ENCODE data around the gene ISYNA1. TPM values are rescaled to one million over a fixed set of nuclear protein-coding genes. Genes with fewer than 3 reads are reported as not detected.
A peak's percentile ranks its signal among the peaks of the same experiment; 100 is the strongest.

ISYNA1 gene
- total RNA-seq: 10 to 100 TPM in 3 of 4 donors, 1 to 10 TPM in 1; 9.8 to 17.0 (median 10.9) TPM
- polyA plus RNA-seq: 1 to 10 TPM; 6.3 to 8.6 (median 8.0) TPM
- long read RNA-seq, donor 1, transcript ISYNA1-201 (11 exons, 2,420 nt): major isoform, 9 of 15 reads
- long read RNA-seq, donor 1, partial matches to known transcripts: 3 of 15 reads
- long read RNA-seq, donor 1, other reads (novel, unspliced or antisense): 1 of 15 reads
- long read RNA-seq, donor 2, transcript ISYNA1-201 (11 exons, 2,420 nt): major isoform, 8 of 15 reads
- long read RNA-seq, donor 2, partial matches to known transcripts: 4 of 15 reads
- long read RNA-seq, donor 2, other reads (novel, unspliced or antisense): 2 of 15 reads

DNA sequence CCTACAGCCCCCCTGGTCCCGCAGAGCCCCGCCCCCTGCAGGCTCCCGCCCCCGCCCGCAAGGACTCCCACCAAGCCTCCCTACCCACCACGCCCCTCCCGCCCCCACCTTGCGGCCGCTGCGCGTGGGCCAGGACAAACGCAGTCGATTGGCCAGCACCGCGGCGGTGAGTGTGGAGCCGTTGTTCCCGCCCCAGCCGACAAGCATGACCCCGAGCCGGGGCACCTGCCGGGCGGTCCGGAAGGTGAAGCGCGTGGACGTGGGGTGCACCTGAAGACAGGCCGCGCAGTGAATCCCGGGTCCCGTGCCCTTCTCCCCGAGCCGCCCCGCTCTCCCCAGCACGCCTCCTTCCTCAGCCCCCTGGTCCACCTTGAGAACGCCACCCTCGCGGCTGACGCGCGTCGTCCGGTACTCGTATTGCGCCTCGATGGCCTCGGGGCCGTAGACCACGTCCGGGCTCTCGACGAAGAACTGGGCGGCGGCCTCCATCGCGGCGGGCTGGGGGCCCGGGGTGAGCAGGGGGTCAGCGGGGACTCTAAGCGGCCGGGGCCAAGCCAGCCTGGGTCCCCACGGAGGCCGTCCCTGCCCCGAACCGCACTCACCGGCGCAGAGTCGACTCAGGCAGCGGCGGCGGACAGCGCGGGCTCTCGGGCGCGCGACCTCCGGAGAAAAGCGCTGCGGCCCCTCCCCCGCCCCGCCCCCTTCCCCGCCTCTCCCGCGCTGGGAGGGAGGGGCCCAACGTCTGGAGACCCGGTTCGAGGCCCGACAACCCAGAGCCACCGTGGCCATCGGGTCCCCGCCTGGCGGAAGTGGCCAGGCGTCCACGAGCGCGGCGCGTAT is at the start of gene ISYNA1:
Gene ISYNA1, minus strand, starts transcription at position 643 of the 840 bp plus-strand sequence. Its CDS starts 154 bp downstream, at position 489.
- ATAC-seq (peak; percentile 19 to 35 (median 21)), DNase-seq (peak; percentile 62 to 76)
- no peaks in the 10 kb centered on the region for H3K9me3 ChIP-seq
- peaks cover 18% of the 10 kb centered on the region for H3K4me1 ChIP-seq
- H3K27me3 ChIP-seq (ENCODE audit: insufficient read depth in 3 of 3, low read length in 2 of 3): peaks cover 0 to 13% (median 6%) of the 10 kb centered on the region in 3 donors
- H3K27ac ChIP-seq: peak within 1 kb of the TSS; percentile 50
- peak within 1 kb of the TSS; percentile 68 for H3K4me3 ChIP-seq
- WGBS, 3 donors: 0 to 1% (median 1%) methylated on average over 55 to 99 of the region's 99 CpGs
- peaks cover 0 to 3% of the 10 kb centered on the region in 2 donors for H3K36me3 ChIP-seq (ENCODE audit: insufficient read depth in 1 of 2, low read depth in 1 of 2)
- intact Hi-C loops (cut with DNase I): no loop called here
- TF ChIP-seq, protein P1, sequence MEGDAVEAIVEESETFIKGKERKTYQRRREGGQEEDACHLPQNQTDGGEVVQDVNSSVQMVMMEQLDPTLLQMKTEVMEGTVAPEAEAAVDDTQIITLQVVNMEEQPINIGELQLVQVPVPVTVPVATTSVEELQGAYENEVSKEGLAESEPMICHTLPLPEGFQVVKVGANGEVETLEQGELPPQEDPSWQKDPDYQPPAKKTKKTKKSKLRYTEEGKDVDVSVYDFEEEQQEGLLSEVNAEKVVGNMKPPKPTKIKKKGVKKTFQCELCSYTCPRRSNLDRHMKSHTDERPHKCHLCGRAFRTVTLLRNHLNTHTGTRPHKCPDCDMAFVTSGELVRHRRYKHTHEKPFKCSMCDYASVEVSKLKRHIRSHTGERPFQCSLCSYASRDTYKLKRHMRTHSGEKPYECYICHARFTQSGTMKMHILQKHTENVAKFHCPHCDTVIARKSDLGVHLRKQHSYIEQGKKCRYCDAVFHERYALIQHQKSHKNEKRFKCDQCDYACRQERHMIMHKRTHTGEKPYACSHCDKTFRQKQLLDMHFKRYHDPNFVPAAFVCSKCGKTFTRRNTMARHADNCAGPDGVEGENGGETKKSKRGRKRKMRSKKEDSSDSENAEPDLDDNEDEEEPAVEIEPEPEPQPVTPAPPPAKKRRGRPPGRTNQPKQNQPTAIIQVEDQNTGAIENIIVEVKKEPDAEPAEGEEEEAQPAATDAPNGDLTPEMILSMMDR (IDR thresholded peaks at IDR 0.05): no peak

DNA sequence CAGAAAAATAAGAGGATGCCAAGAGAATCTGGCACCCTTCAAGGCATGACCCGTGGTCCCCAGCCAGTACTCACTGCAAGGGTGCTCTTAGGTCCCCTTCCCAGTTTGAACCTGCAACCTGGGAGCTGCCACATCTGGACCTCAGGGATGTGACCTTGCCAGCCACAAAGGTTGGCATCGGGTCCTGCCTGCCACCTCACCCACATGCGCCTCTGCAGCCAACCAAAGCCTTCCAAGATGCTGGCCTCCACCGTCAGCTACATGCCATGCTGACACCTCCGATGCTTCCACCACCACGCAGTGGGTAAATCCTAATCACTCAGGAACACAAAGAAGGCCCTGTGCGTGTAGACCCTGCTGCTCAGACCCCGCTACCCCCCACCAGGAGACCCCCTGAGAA is 48.8 kb upstream of the ISYNA1 start:
- Histone ChIP-seq H3K4me3 (no peak overlapping the region), H3K27ac (peak overlapping the region; percentile 31), H3K9me3 (no peaks in the 10 kb centered on the region), H3K36me3 (ENCODE audit: insufficient read depth in 1 of 2, low read depth in 1 of 2) (no peaks in the 10 kb centered on the region), H3K4me1 (peaks cover 85% of the 10 kb centered on the region), H3K27me3 (ENCODE audit: insufficient read depth in 3 of 3, low read length in 2 of 3) (no peaks in the 10 kb centered on the region)
- WGBS, 3 donors: 77 to 80% (median 78%) methylated on average over 8 of the region's 8 CpGs
- no peak for ATAC-seq
- TF ChIP-seq, protein P1 (IDR thresholded peaks at IDR 0.05): no peak
- DNase-seq: no peak
- intact Hi-C loops (cut with DNase I): no loop called here

DNA sequence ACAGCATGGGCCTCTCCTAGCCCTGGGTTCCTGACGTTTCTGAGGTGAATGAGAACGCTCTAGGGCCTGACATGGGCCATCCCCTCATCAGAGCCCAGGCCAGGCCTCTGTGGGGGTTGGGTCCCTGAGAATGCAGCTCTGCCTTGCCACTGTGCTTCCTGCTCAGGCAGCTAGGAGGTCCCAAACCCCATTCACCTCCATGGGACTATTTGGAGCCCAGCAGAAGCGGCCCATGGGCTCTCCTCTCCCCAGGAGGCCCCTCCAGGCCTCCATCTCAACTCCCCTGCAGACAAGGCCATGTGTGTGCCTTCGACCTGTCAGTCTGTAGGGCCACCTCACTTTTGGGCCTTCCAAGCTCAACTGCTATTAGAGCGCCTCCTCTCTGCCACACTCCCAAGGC is 47.1 kb upstream of the ISYNA1 start:
- ATAC-seq: no peak
- Histone ChIP-seq H3K36me3 (ENCODE audit: insufficient read depth in 1 of 2, low read depth in 1 of 2) (no peaks in the 10 kb centered on the region), H3K4me1 (peaks cover 95% of the 10 kb centered on the region), H3K4me3 (no peak overlapping the region), H3K27ac (peak overlapping the region; percentile 48), H3K9me3 (no peaks in the 10 kb centered on the region), H3K27me3 (ENCODE audit: insufficient read depth in 3 of 3, low read length in 2 of 3) (no peaks in the 10 kb centered on the region)
- DNase-seq: no peak
- intact Hi-C loops (cut with DNase I): loop anchor here (5.0 kb wide), 2 partner anchors 32 to 72 kb away; partner anchors contain the start of gene KXD1 (in 1 of the 2)
- TF ChIP-seq, protein P1 (IDR thresholded peaks at IDR 0.05): no peak
- whole genome bisulfite sequencing, 3 donors: 89 to 95% (median 91%) methylated on average over 5 of the region's 5 CpGs

DNA sequence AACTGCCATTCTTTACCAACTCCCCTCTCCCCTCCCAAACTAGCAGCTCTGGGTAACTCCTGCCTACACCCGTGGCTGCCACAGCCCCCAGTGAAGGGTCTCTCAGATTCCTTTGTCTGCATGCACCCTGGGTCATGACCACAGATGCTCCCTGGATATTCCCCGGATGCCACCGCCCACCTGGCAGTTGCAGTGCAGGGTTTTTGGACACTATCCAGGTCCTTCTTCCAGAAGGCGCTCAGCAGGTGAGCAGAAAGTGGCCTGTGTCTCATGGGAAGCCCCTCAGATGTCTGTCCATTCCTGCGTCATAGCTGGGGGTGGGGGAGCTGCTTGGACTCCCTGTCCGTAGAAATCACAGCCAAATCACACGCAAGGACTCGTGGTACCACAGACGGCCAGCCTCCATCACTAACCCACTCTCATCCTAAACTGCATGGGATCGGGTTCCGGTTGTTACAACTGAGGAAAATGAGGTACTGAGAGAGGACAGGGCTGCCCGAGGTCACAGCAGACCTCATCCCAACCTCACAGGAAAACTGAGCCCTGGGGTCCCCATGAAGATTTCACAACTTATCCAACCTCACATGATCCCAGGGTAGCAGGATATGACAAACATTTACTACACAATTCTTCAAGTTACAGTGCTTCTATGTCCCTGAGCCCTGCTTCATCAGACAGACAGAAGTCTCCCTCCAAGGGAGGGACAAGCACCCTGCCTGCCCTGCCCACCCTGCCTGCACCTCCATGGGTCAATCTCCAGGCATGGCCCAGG is 45.4 kb upstream of the ISYNA1 start:
- intact Hi-C loops (cut with DNase I): loop anchor here (5.0 kb wide), 2 partner anchors 34 to 74 kb away; partner anchors contain the start of gene KXD1 (in 1 of the 2)
- 41 to 57% (median 47%) methylated on average over 12 of the region's 12 CpGs for WGBS, 3 donors
- no peaks in the 10 kb centered on the region for H3K27me3 ChIP-seq (ENCODE audit: insufficient read depth in 3 of 3, low read length in 2 of 3)

More for the DNA sequence above, 45.4 kb upstream of the ISYNA1 start:
- no peak for DNase-seq
- ATAC-seq: no peak
- no peaks in the 10 kb centered on the region for H3K36me3 ChIP-seq (ENCODE audit: insufficient read depth in 1 of 2, low read depth in 1 of 2)
- no peak overlapping the region for H3K4me3 ChIP-seq
- TF ChIP-seq, protein P1 (IDR thresholded peaks at IDR 0.05): no peak
- H3K27ac ChIP-seq: peak overlapping the region; percentile 91
- H3K4me1 ChIP-seq: peaks cover 95% of the 10 kb centered on the region
- no peaks in the 10 kb centered on the region for H3K9me3 ChIP-seq
